WI38 (cell line): Measurements from ENCODE around the gene PSMA7.

Experiments used
- H3K4me3 ChIP-seq: 2 replicates; pipeline ENCODE4 v1.5.1; 2011; ENCODE audit warnings: low read depth, mild to moderate bottlenecking, control low read depth, low read length
- CTCF ChIP-seq: IDR thresholded peaks from 2 replicates; pipeline ENCODE4 v1.5.1; 2012; ENCODE audit warnings: low read depth, mild to moderate bottlenecking, control low read depth, low read length

The PSMA7 gene

GRCh38 chr20:62114894-62115293, 28.3 kb downstream of the PSMA7 start:
- no peak overlapping the region for H3K4me3 ChIP-seq
- TF ChIP-seq CTCF = no peak

- H3K4me3 ChIP-seq = no peak overlapping the region
- no peak for TF ChIP-seq CTCF
Observed at GRCh38 chr20:62112368-62112767, 30.8 kb downstream of the PSMA7 start.

GRCh38 chr20:62111148-62111547, 32.0 kb downstream of the PSMA7 start:
- no peak for TF ChIP-seq CTCF
- no peak overlapping the region for H3K4me3 ChIP-seq

GRCh38 chr20:62105592-62105991, 37.6 kb downstream of the PSMA7 start:
- TF ChIP-seq CTCF = no peak

GRCh38 chr20:62104791-62105345, 38.3 kb downstream of the PSMA7 start:
- TF ChIP-seq CTCF = no peak
- no peak overlapping the region for H3K4me3 ChIP-seq

More at GRCh38 chr20:62105592-62105991, 37.6 kb downstream of the PSMA7 start:
- H3K4me3 ChIP-seq = no peak overlapping the region

GRCh38 chr20:62104234-62104789, 38.9 kb downstream of the PSMA7 start:
- H3K4me3 ChIP-seq = no peak overlapping the region
- no peak for TF ChIP-seq CTCF

GRCh38 chr20:62103508-62104233, 39.5 kb downstream of the PSMA7 start:
- TF ChIP-seq CTCF = no peak
- H3K4me3 ChIP-seq = no peak overlapping the region
